ENCODE results near the gene EPB41L5. TPM values are rescaled to one million over a fixed set of nuclear protein-coding genes. Genes with fewer than 3 reads are reported as not detected.

EPB41L5 gene
- total RNA-seq, 4 donors from 2014 or later: 10.9 to 26.4 (median 22.8) TPM

GRCh38 chr2:120155308-120155707, 142.4 kb downstream of the EPB41L5 start:
- TF ChIP-seq CTCF (IDR thresholded peaks at IDR 0.05; ENCODE audit: low read depth): no peak

GRCh38 chr2:120161190-120161589, 148.3 kb downstream of the EPB41L5 start:
- TF ChIP-seq CTCF (IDR thresholded peaks at IDR 0.05; ENCODE audit: low read depth): no peak

GRCh38 chr2:120162716-120163115, 149.8 kb downstream of the EPB41L5 start:
- TF ChIP-seq CTCF (IDR thresholded peaks at IDR 0.05; ENCODE audit: low read depth): no peak

GRCh38 chr2:120167272-120167671, 154.4 kb downstream of the EPB41L5 start:
- no peak for TF ChIP-seq CTCF (IDR thresholded peaks at IDR 0.05; ENCODE audit: low read depth)

- TF ChIP-seq CTCF (IDR thresholded peaks at IDR 0.05; ENCODE audit: low read depth): no peak
These were observed 156.1 kb downstream of the EPB41L5 start for GRCh38 chr2:120169020-120169419.

- TF ChIP-seq CTCF (IDR thresholded peaks at IDR 0.05; ENCODE audit: low read depth): no peak
These were observed 162.2 kb downstream of the EPB41L5 start for GRCh38 chr2:120174963-120175581.

- TF ChIP-seq CTCF (IDR thresholded peaks at IDR 0.05; ENCODE audit: low read depth): no peak
These were observed 163.6 kb downstream of the EPB41L5 start for GRCh38 chr2:120176526-120176925.
